HG03139 (cell line): ENCODE data around the gene EXOC6B.

ENCODE experiments used
- ATAC-seq: cut with Tn5 transposase; IDR thresholded peaks from one replicate; pipeline ENCODE4 v1.9.1; 2021; ENCODE audit not compliant: unreplicated experiment

The EXOC6B gene

GRCh38 chr2:72181616-72182015, 644.2 kb downstream of the EXOC6B start:
- no peak for ATAC-seq

GRCh38 chr2:72180351-72180750, 645.5 kb downstream of the EXOC6B start:
- ATAC-seq: no peak

- no peak for ATAC-seq
These were observed 647.3 kb downstream of the EXOC6B start for GRCh38 chr2:72178551-72178950.

- no peak for ATAC-seq
These were observed 649.6 kb downstream of the EXOC6B start for GRCh38 chr2:72176281-72176680.

GRCh38 chr2:72175636-72176035, 650.2 kb downstream of the EXOC6B start:
- ATAC-seq: no peak

- ATAC-seq: no peak
These were observed 652.1 kb downstream of the EXOC6B start for GRCh38 chr2:72173640-72174321.

- ATAC-seq: no peak
These were observed 653.4 kb downstream of the EXOC6B start for GRCh38 chr2:72172478-72172877.

- no peak for ATAC-seq
These were observed 659.6 kb downstream of the EXOC6B start for GRCh38 chr2:72166279-72166678.

GRCh38 chr2:72165792-72166191, 660.0 kb downstream of the EXOC6B start:
- no peak for ATAC-seq

GRCh38 chr2:72162574-72162973, 663.3 kb downstream of the EXOC6B start:
- no peak for ATAC-seq

- ATAC-seq: no peak
These were observed 666.4 kb downstream of the EXOC6B start for GRCh38 chr2:72159211-72159993.

GRCh38 chr2:72157871-72158771, 667.7 kb downstream of the EXOC6B start:
- ATAC-seq: no peak

- no peak for ATAC-seq
These were observed 669.0 kb downstream of the EXOC6B start for GRCh38 chr2:72156872-72157271.

GRCh38 chr2:72155737-72156136, 670.1 kb downstream of the EXOC6B start:
- no peak for ATAC-seq

- ATAC-seq: no peak
These were observed 670.7 kb downstream of the EXOC6B start for GRCh38 chr2:72155151-72155550.

GRCh38 chr2:72154386-72154975, 671.4 kb downstream of the EXOC6B start:
- no peak for ATAC-seq

GRCh38 chr2:72153924-72154323, 671.9 kb downstream of the EXOC6B start:
- no peak for ATAC-seq

GRCh38 chr2:72153026-72153791, 672.6 kb downstream of the EXOC6B start:
- no peak for ATAC-seq

GRCh38 chr2:72150861-72151356, 674.9 kb downstream of the EXOC6B start:
- ATAC-seq: no peak
